GM21737 (cell line): ENCODE results near the gene MARK4.

Experiments
- ATAC-seq: cut with Tn5 transposase; IDR thresholded peaks from one replicate; pipeline ENCODE4 v1.9.1; 2021; ENCODE audit warnings: mild to moderate bottlenecking, moderate library complexity; ENCODE audit not compliant: unreplicated experiment

Gene MARK4

DNA sequence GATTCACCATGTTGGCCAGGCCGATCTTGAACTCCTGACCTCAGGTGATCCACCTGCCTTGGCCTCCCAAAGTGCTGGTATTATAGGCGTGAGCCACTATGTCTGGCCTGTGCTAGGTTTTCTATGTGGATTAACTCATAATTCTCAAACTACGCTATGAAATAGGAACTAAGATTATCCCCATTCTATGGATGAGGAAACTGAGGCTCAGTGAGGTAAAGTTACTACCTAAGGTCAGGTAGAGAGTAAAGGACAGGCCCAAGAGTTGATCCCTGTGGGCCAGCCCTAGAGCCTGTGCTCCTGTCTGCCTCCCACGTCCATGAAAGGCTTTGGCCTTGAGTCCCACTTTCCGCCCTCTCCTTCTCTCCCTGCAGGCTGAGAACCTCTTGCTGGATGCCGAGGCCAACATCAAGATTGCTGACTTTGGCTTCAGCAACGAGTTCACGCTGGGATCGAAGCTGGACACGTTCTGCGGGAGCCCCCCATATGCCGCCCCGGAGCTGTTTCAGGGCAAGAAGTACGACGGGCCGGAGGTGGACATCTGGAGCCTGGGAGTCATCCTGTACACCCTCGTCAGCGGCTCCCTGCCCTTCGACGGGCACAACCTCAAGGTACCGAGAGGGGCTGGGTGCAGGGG lies 20.1 kb downstream of the MARK4 start:
- ATAC-seq: no peak

DNA sequence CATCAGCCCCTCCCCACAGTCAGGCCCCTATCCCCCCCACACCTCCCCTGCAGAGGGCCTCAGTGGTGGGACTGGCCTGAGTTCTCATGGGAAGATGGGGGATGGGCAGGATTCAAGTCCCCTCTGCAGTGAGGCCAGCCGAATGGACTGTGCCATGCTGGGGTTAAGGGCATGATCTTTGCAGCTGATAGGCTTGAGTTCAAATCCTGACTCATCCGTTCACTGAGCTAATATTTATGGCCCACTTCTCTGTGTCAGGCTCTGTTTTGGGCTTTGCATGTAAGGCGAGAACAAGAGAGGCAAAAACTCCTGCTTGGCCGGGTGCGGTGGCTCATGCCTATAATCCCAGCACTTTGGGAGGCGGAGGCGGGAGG lies 20.7 kb downstream of the MARK4 start:
- no peak for ATAC-seq

- no peak for ATAC-seq
These were observed 22.4 kb downstream of the MARK4 start for GRCh38 chr19:45273521-45273855.

GRCh38 chr19:45275370-45275971 lies 24.4 kb downstream of the MARK4 start:
- no peak for ATAC-seq

- ATAC-seq: no peak
These were observed 25.2 kb downstream of the MARK4 start for GRCh38 chr19:45276284-45276687.

- ATAC-seq: no peak
These were observed 27.0 kb downstream of the MARK4 start for GRCh38 chr19:45278087-45278486.

- no peak for ATAC-seq
These were observed 28.6 kb downstream of the MARK4 start for GRCh38 chr19:45279587-45280192.

DNA sequence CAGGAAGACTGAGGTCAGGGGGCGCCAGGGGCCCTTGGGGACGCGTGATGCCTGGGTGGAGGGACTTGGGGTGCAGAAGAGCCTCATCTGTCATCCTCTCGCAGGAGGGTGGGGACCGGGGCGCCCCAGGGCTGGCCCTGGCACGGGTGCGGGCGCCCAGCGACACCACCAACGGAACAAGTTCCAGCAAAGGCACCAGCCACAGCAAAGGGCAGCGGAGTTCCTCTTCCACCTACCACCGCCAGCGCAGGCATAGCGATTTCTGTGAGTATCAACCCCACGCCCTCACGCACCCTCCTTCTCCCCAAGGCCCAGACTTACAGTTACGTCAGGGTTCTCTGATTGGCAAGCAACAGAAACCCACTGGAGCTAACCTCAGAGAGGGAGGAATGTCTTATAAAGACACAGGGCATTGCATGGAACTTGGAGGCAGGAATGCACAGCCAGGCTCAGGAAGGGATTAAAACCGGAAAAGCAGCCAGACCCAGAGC lies 29.4 kb downstream of the MARK4 start:
- no peak for ATAC-seq

GRCh38 chr19:45283443-45284033 lies 32.5 kb downstream of the MARK4 start:
- no peak for ATAC-seq

GRCh38 chr19:45290381-45290931 lies 39.4 kb downstream of the MARK4 start:
- no peak for ATAC-seq

DNA sequence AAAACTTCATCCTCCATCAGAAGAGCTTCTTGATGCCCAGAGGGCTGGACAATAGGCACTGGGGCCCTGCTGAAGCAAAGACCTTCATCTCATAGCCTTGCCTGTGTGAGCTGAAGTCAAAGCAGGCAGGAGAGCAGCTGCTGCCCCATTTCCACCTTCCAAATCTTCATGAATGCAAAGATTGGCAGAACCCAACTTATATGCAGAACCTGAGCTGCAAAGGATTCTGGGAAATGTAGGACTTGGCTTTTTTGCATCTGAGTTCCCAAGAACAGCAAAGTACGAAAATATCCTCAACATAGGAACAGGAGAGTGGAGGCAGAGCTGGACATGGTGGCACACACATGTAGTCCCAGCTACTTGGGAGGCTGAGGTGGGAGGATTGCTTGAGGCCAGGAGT lies 40.8 kb downstream of the MARK4 start:
- no peak for ATAC-seq

GRCh38 chr19:45293682-45294081 lies 42.6 kb downstream of the MARK4 start:
- no peak for ATAC-seq

- ATAC-seq: no peak
These were observed 43.4 kb downstream of the MARK4 start for GRCh38 chr19:45294291-45295029.

- no peak for ATAC-seq
These were observed 44.8 kb downstream of the MARK4 start for GRCh38 chr19:45295873-45296272.

DNA sequence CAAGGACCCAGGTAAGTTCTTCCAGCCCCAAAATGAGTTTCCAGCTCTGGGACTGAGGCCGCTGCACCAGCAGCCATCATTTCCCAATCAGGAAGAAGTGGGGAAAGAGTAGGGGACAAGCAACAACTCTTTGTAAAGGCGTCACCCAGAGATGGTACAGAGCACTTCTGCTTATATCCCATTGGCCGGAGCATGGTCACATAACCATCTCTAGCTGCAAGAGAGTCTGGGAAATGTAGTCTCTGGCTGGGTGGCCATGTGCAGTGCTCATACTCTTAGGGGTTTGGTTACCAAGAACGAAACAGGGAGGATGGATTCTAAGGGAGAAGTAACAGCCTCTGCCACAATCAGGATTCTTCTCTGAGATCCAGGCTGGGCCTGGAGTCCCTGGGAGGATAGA lies 45.3 kb downstream of the MARK4 start:
- no peak for ATAC-seq

GRCh38 chr19:45297674-45298073 lies 46.6 kb downstream of the MARK4 start:
- no peak for ATAC-seq

GRCh38 chr19:45298264-45298663 lies 47.2 kb downstream of the MARK4 start:
- no peak for ATAC-seq

- no peak for ATAC-seq
These were observed 48.6 kb downstream of the MARK4 start for GRCh38 chr19:45299719-45300118.

DNA sequence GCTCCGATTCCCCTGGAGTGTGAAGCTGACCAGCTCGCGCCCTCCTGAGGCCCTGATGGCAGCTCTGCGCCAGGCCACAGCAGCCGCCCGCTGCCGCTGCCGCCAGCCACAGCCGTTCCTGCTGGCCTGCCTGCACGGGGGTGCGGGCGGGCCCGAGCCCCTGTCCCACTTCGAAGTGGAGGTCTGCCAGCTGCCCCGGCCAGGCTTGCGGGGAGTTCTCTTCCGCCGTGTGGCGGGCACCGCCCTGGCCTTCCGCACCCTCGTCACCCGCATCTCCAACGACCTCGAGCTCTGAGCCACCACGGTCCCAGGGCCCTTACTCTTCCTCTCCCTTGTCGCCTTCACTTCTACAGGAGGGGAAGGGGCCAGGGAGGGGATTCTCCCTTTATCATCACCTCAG lies 51.3 kb downstream of the MARK4 start:
- ATAC-seq: no peak

DNA sequence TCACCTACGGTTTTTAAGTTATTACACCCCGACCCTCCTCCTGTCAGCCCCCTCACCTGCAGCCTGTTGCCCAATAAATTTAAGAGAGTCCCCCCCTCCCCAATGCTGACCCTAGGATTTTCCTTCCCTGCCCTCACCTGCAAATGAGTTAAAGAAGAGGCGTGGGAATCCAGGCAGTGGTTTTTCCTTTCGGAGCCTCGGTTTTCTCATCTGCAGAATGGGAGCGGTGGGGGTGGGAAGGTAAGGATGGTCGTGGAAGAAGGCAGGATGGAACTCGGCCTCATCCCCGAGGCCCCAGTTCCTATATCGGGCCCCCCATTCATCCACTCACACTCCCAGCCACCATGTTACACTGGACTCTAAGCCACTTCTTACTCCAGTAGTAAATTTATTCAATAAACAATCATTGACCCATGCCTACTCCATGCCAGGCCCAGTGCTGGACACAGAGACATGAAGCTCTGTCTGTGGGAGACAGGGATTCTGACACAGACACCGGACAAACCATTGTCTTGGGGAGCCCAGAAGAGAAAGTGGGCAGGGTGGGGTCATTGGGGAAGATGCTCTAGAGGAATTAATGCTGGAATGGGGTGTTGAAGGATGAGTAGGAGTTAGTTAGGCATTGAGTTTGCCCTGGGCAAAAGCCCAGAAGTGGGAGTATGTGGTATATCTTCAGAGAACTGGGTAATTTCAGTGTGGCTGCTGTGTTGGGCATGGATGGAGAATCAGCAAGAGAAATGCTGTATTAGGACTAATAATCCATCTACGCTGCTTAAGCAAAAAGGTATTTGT lies 52.4 kb downstream of the MARK4 start:
- no peak for ATAC-seq
